PC-9 (cell line): ENCODE measurements around the gene TMC2.

Source experiments
- EZH2 ChIP-seq: fragments of 200-600 bp; sonication (generic); IDR thresholded peaks from 2 replicates; pipeline ENCODE4 v1.8.0; 2017; ENCODE audit warnings: antibody characterized with exemption, low read depth
- TF ChIP-seq, protein P1 (sequence below): fragments of 200-600 bp; sonication (generic); conservative IDR thresholded peaks from 2 replicates; pipeline ENCODE4 v1.6.1; 2017; ENCODE audit warnings: mixed run types, antibody characterized with exemption, mild to moderate bottlenecking, moderate library complexity

GRCh38 chr20:2671977-2672376 is 135.6 kb downstream of the TMC2 start:
- TF ChIP-seq, protein P1, sequence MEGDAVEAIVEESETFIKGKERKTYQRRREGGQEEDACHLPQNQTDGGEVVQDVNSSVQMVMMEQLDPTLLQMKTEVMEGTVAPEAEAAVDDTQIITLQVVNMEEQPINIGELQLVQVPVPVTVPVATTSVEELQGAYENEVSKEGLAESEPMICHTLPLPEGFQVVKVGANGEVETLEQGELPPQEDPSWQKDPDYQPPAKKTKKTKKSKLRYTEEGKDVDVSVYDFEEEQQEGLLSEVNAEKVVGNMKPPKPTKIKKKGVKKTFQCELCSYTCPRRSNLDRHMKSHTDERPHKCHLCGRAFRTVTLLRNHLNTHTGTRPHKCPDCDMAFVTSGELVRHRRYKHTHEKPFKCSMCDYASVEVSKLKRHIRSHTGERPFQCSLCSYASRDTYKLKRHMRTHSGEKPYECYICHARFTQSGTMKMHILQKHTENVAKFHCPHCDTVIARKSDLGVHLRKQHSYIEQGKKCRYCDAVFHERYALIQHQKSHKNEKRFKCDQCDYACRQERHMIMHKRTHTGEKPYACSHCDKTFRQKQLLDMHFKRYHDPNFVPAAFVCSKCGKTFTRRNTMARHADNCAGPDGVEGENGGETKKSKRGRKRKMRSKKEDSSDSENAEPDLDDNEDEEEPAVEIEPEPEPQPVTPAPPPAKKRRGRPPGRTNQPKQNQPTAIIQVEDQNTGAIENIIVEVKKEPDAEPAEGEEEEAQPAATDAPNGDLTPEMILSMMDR = no peak; the same call in 1 of the 2 replicates
- no peak for TF ChIP-seq EZH2
